Fibroblast of pulmonary artery (primary cell): Measurements from ENCODE around the gene RAC3.

Experiments
- DNase-seq: peaks from one replicate; pipeline ENCODE4 v3.0.0-alpha.2; 2010; ENCODE audit warnings: low read depth
- H3K4me3 ChIP-seq: replicated peaks from 2 replicates; pipeline ENCODE4 v1.5.1; 2011; ENCODE audit warnings: low read depth, mild to moderate bottlenecking, control low read depth, low read length, moderate library complexity
- TF ChIP-seq, protein P1 (sequence below): IDR thresholded peaks from 2 replicates; pipeline ENCODE4 v1.5.1; 2011; ENCODE audit warnings: mild to moderate bottlenecking, control low read depth, low read length, inconsistent platforms; ENCODE audit errors: missing control alignments

The RAC3 gene

DNA sequence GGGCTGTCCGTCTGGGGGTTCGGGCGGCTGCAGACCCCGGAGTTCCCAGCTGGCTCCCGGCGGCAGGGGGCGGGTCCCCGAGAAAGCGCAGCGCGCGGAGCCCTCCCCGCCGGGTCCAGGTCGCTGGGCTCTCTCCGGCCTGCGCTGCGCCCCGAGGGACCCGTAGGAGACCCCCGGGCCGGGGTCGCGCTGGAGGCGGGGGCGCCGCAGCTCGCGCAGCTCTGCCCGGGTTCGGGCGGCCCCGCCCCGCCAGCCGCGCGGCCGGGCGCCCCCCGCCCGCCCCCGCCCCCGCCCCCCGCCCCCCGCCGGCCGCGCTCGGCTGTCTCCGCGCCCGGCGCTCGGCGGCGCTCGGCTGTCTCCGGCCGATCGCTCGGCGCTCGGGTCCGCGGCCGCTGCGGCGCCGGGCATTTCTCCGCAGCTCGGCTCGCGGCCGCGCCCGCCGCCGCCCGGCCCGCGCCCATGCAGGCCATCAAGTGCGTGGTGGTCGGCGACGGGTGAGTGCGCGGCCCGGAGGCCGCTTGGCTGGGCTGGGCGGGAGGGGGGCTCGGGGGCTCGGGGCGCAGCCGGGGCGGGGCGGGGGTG, at the start of gene RAC3:
Gene RAC3 (plus strand): TSS at position 376 of the 582 bp plus-strand sequence. CDS start 84 bp downstream, at position 460.
- peak within 1 kb of the TSS; percentile 53 for H3K4me3 ChIP-seq
- peak; percentile 29 for DNase-seq
- TF ChIP-seq, protein P1, sequence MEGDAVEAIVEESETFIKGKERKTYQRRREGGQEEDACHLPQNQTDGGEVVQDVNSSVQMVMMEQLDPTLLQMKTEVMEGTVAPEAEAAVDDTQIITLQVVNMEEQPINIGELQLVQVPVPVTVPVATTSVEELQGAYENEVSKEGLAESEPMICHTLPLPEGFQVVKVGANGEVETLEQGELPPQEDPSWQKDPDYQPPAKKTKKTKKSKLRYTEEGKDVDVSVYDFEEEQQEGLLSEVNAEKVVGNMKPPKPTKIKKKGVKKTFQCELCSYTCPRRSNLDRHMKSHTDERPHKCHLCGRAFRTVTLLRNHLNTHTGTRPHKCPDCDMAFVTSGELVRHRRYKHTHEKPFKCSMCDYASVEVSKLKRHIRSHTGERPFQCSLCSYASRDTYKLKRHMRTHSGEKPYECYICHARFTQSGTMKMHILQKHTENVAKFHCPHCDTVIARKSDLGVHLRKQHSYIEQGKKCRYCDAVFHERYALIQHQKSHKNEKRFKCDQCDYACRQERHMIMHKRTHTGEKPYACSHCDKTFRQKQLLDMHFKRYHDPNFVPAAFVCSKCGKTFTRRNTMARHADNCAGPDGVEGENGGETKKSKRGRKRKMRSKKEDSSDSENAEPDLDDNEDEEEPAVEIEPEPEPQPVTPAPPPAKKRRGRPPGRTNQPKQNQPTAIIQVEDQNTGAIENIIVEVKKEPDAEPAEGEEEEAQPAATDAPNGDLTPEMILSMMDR: no peak

DNA sequence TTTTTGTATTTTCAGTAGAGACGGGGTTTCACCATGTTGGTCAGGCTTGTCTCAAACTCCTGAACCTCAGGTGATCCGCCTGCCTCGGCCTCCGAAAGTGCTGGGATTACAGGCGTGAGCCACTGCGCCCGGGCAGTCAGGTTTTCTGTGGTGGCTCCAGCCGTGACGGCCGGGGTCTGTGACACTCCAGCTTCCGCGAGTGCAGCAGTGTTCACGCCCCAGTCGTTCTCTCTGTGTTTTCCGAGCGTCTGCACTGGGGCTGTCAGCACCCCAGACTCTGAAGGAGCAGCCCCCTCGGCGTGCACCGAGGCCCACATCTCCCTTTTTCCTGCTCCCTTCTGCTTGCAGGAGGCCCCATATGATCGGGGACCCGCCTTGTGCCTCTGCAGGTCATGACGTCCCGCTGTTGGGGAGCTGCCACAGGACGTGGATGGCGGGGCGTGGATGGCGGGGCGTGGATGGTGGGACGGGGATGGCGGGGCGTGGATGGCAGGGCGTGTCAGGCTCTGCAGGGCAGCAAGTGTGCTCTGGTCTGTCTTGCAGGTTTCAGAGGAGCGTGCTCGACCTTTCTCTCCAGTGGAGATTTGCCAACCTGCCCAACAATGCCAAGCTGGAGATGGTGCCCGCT, 48.4 kb upstream of the RAC3 start:
- H3K4me3 ChIP-seq: no peak overlapping the region
- TF ChIP-seq, protein P1: no peak
- no peak for DNase-seq

DNA sequence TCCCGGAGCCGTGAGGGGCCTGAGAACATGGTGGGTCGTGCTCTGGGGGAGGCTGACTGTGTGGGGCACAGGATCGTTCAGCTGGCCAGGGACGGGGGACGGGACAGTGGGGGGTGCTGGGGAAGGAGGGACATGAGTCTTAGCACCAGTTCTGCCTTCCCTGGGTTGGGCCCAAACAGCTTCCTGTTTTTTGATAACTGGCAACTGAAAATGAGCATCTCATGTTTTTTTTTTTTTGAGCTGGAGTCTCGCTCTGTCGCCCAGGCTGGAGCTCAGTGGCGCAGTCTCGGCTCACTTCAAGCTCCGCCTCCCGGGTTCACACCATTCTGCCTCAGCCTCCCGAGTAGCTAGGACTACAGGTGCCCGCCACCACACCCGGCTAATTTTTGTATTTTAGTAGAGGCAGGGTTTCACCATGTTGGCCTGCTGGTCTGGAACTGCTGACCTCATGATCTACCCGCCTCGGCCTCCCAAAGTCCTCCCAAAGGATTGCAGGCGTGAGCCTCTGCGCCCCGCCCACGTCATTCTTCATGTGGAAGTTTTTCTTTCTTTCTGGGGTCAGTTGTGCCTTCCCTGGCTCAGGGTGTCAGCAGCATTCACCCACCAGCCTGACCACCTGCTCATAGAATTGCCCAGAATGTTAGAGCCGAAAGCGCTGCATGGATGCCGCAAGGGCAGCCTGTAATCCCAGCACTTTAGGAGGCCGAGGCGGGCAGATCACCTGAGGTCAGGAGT, 47.7 kb upstream of the RAC3 start:
- H3K4me3 ChIP-seq: no peak overlapping the region
- DNase-seq: no peak
- TF ChIP-seq, protein P1: no peak

DNA sequence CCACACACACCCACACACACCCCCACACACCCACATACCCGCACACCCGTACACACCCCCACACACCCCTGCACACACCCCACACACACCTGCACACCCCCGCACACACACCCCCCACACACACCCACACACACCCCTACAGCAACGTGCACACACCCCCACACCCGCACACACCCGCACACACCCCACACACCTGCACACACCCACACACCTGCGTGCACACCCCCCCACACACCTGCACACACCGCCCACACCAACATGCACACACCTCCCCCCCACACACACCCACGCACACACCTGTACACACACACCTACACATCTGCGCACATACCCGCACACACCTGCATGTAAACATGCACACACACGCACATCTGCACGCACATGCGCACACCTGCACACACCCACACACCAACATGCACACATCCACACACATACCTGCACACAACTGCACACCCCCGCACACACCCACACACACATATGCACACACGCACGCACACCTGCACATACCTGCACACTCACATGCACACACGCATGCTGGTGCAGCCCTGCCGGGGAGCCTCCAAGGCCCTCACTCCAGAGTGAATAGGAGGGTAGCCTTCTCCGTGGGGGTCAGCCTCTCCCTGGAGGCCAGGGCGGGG, 46.6 kb upstream of the RAC3 start:
- TF ChIP-seq, protein P1: no peak
- no peak for DNase-seq
- no peak overlapping the region for H3K4me3 ChIP-seq

DNA sequence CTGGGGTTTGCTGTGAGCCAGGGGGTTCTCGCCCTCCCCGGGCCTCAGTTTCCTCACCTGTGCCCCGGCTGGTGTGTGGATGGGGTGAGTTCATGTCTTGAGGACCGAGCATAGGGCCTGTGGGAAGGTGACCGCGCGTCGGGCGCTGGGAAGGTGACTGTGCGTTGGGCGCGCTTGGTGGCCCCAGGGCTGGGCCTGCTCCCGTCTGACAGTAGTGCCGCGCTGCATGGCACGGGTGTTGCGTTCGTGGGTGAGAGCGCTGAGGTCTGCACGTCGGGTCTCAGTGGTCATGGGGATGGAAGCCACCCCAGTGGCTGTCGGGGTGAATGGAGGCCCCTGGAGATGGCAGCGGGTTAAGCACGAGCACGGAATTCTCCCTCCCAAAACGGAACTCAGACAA, 44.9 kb upstream of the RAC3 start:
- DNase-seq: no peak
- TF ChIP-seq, protein P1: no peak
- no peak overlapping the region for H3K4me3 ChIP-seq

DNA sequence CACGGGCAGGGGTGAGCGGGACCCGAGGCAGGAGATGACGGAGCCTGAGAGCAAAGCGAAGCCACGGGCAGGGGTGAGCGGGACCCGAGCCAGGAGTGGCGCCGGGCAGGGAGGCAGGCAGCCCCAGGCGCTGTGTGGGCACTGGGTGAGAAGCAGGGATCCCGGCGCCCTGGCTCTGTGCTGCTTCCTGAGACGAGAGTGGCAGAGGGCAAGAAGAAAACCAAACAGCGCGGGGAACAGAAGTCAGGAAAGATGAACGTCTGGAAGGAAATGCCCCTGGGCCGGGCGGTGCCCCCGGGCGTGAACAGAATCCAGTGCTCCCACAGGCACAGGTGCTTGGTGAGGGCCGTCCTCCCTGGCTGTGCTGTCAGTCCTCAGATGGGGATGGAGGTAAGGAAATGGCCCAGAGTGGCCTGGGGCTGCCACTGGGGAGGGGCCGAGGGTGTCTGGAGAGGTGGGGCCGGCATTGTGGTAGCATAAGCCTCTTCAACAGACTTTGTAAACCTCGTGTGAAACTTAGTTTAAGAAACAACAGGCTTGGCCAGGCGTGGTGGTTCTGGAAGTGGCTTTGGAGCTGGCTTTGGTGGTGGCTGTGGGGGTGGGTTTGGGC, 44.2 kb upstream of the RAC3 start:
- DNase-seq: no peak
- TF ChIP-seq, protein P1: no peak
- H3K4me3 ChIP-seq: no peak overlapping the region
